Parathyroid adenoma (tissue), 2 donors: ENCODE measurements around the gene TUBGCP3.

Experiments
- H2AFZ ChIP-seq: fragments of 300-600 bp; sonication (generic); one replicate; pipeline ENCODE4 v1.7.0; 2017; ENCODE audit warnings: antibody characterized with exemption, mild to moderate bottlenecking
- H3K27ac ChIP-seq: fragments of 300-600 bp; sonication (generic); one replicate; pipeline ENCODE4 v1.7.0; 2017
- H3K27me3 ChIP-seq: fragments of 300-600 bp; sonication (generic); one replicate; pipeline ENCODE4 v1.7.0; 2017; ENCODE audit warnings: low read length; ENCODE audit not compliant: control insufficient read depth, insufficient read depth
- H3K36me3 ChIP-seq: fragments of 300-600 bp; sonication (generic); one replicate; pipeline ENCODE4 v1.7.0; 2017; ENCODE audit warnings: low read length; ENCODE audit not compliant: control insufficient read depth, insufficient read depth
- H3K4me1 ChIP-seq: fragments of 300-600 bp; sonication (generic); one replicate; pipeline ENCODE4 v1.7.0; 2017; ENCODE audit warnings: control low read depth
- H3K4me2 ChIP-seq: fragments of 300-600 bp; sonication (generic); one replicate; pipeline ENCODE4 v1.7.0; 2017; ENCODE audit warnings: low read length
- H3K4me3 ChIP-seq: fragments of 300-600 bp; sonication (generic); one replicate; pipeline ENCODE4 v1.7.0; 2017; ENCODE audit warnings: low read depth, low read length
- H3K79me2 ChIP-seq: fragments of 300-600 bp; sonication (generic); one replicate; pipeline ENCODE4 v1.7.0; 2017; ENCODE audit warnings: control low read depth
- H3K9ac ChIP-seq: fragments of 300-600 bp; sonication (generic); one replicate; pipeline ENCODE4 v1.7.0; 2017; ENCODE audit warnings: mild to moderate bottlenecking
- H3K9me3 ChIP-seq: fragments of 300-600 bp; sonication (generic); one replicate; pipeline ENCODE4 v1.7.0; 2017; ENCODE audit warnings: low read length; ENCODE audit not compliant: control insufficient read depth
- TF ChIP-seq, protein P1 (sequence below): fragments of 300-600 bp; sonication (generic); IDR thresholded peaks from one replicate; pipeline ENCODE4 v1.7.0; 2017; ENCODE audit warnings: antibody characterized with exemption, mild to moderate bottlenecking
- donor health status: primary hyperparathyroidism.

Gene TUBGCP3, protein sequence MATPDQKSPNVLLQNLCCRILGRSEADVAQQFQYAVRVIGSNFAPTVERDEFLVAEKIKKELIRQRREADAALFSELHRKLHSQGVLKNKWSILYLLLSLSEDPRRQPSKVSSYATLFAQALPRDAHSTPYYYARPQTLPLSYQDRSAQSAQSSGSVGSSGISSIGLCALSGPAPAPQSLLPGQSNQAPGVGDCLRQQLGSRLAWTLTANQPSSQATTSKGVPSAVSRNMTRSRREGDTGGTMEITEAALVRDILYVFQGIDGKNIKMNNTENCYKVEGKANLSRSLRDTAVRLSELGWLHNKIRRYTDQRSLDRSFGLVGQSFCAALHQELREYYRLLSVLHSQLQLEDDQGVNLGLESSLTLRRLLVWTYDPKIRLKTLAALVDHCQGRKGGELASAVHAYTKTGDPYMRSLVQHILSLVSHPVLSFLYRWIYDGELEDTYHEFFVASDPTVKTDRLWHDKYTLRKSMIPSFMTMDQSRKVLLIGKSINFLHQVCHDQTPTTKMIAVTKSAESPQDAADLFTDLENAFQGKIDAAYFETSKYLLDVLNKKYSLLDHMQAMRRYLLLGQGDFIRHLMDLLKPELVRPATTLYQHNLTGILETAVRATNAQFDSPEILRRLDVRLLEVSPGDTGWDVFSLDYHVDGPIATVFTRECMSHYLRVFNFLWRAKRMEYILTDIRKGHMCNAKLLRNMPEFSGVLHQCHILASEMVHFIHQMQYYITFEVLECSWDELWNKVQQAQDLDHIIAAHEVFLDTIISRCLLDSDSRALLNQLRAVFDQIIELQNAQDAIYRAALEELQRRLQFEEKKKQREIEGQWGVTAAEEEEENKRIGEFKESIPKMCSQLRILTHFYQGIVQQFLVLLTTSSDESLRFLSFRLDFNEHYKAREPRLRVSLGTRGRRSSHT

DNA sequence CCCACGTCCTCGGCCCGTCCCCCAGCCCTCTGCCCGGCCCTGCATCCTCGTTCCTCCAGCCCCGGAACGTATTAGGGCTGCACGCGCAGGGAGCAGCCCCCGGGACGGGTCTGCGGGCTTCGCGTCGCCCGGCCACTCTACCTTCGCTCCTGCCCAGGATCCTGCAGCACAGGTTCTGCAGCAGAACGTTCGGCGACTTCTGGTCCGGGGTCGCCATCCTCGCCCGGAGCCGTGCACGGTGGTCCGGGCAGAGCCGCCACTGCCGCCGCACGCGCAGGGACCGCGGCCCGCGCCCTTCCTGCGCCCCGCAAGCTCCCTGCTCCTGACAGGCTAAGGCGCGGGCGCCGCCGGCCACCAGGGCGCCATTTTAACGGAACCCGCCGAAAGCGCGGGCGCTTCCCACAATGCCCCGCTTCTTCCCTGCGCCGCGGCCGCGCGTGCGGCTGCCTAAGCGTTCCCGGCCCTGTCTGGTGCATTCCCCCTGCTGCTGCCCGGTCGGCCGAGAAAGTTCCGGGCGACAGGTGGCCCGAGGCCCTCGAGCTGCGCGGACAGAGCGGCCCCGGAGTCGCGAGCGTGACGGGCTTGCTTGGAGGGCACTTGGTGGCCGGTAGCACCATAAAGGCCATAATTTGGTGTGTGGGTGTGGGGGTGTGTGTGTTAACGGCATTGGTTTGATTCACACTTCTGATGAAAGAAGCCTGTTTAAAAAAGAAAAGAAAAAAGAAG lies at the start of gene TUBGCP3:
TSS of gene TUBGCP3 (minus strand) at position 390 of the 726 bp plus-strand sequence. CDS start at position 217, 173 bp downstream.
- H3K79me2 ChIP-seq = no peaks in the 10 kb centered on the region
- no peaks in the 10 kb centered on the region for H3K27me3 ChIP-seq
- H3K9ac ChIP-seq = peak within 1 kb of the TSS; percentile 84
- TF ChIP-seq, protein P1, sequence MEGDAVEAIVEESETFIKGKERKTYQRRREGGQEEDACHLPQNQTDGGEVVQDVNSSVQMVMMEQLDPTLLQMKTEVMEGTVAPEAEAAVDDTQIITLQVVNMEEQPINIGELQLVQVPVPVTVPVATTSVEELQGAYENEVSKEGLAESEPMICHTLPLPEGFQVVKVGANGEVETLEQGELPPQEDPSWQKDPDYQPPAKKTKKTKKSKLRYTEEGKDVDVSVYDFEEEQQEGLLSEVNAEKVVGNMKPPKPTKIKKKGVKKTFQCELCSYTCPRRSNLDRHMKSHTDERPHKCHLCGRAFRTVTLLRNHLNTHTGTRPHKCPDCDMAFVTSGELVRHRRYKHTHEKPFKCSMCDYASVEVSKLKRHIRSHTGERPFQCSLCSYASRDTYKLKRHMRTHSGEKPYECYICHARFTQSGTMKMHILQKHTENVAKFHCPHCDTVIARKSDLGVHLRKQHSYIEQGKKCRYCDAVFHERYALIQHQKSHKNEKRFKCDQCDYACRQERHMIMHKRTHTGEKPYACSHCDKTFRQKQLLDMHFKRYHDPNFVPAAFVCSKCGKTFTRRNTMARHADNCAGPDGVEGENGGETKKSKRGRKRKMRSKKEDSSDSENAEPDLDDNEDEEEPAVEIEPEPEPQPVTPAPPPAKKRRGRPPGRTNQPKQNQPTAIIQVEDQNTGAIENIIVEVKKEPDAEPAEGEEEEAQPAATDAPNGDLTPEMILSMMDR = no peak
- no peaks in the 10 kb centered on the region for H3K9me3 ChIP-seq
- H2AFZ ChIP-seq = peak within 1 kb of the TSS; percentile 97
- peak within 1 kb of the TSS; percentile 81 for H3K27ac ChIP-seq
- no peaks in the 10 kb centered on the region for H3K4me1 ChIP-seq
- no peaks in the 10 kb centered on the region for H3K36me3 ChIP-seq
- peak within 1 kb of the TSS; percentile 81 for H3K4me2 ChIP-seq
- peak within 1 kb of the TSS; percentile 79 for H3K4me3 ChIP-seq

DNA sequence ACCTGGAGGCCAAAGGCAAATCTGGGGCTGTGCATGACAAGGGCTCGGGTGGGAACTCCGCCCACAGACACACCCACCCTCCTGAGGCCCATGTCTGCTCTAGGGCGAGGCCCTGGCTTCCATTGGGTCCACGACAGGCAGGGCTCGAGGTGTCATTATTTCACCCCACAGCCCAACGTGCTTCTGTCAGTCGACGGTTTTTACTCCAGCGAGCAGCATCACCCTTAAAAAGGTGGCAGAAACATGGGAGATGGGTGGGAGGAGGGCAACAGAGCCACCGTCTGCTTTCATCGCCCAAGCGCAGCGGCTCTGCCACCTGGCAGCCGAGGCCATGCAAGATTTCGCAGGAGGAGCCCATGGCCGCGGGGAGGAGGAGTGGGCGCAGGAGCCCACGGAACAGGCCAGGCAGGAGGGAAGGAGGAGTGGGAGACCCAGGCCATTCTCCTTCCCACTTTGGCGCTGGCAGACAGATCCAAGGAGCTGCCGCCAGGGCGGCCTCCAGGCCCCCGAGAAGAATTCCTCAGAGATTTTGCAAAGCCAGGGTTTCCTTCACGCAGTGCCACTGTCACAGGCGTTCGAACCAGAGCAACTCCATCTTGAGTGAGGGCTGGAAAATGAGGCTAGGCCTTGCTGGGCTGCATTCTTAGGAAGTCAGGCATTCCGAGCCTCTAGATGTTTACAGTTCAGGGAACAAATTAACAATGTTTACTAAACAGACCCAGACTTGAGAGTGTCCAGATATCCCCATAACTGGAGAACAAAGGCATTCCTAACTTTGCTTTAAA lies 49.3 kb upstream of the TUBGCP3 start:
- Histone ChIP-seq H3K9me3 (no peaks in the 10 kb centered on the region), H3K79me2 (no peaks in the 10 kb centered on the region), H3K27ac (no peak overlapping the region), H3K4me1 (peaks cover 7% of the 10 kb centered on the region), H3K9ac (no peak overlapping the region), H3K36me3 (no peaks in the 10 kb centered on the region), H3K4me2 (no peak overlapping the region), H3K4me3 (no peak overlapping the region), H3K27me3 (no peaks in the 10 kb centered on the region), H2AFZ (no peak overlapping the region)
- TF ChIP-seq, protein P1 = no peak

DNA sequence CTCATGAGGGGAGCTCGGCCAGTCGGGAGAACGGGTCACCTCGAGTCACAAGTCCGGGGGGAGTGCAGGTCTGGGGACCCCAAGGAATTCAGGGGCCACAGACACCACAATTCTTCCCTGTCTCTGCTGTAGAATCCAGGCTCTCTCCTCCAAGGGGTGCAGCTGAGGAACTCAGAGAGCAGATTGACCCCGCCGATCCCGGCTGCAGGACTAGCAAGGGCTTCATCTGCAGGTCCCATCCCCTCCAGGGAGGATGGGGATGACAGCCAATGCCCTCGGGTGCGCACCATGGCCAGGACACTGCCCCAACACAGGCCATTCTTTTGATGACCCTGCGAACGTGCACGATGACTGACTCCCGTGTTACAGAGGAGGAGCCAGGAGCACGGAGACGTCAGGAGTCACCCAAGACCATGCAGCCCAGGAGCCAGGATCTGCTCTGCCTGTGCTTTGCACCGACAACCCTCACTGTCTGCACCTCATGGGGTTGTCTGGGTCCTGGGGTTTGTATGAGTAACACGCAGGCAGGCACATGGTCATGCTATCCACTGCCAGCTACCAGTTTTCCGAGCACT lies 48.5 kb upstream of the TUBGCP3 start:
- no peak overlapping the region for H3K4me2 ChIP-seq
- H3K27me3 ChIP-seq = no peaks in the 10 kb centered on the region
- H3K27ac ChIP-seq = no peak overlapping the region
- no peaks in the 10 kb centered on the region for H3K79me2 ChIP-seq
- H3K4me3 ChIP-seq = no peak overlapping the region
- no peaks in the 10 kb centered on the region for H3K36me3 ChIP-seq
- TF ChIP-seq, protein P1 = no peak
- no peak overlapping the region for H3K9ac ChIP-seq
- H3K9me3 ChIP-seq = no peaks in the 10 kb centered on the region
- H2AFZ ChIP-seq = no peak overlapping the region
- H3K4me1 ChIP-seq = peaks cover 7% of the 10 kb centered on the region

DNA sequence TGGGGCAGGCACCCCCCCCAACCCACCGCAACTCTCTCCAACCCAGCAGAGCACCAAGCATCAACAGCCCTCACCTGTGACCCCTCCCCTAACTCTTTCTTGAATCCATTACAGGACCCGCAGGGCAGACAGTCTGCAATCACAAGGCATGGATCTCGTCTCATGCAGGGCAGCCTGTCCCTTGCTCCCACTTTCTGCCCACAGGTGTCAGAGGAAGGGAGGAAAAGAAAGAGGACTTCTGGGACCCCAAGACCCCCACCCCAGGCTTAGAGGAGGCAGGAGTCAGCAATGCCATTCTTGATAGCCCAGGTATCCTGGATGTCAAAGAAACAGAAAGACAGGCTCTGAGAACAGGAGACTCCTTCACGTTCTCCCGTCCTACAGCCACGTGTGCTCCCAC lies 47.4 kb upstream of the TUBGCP3 start:
- Histone ChIP-seq H3K4me3 (no peak overlapping the region), H2AFZ (no peak overlapping the region), H3K27me3 (no peaks in the 10 kb centered on the region), H3K9ac (no peak overlapping the region), H3K4me2 (no peak overlapping the region), H3K79me2 (no peaks in the 10 kb centered on the region), H3K9me3 (no peaks in the 10 kb centered on the region), H3K4me1 (peaks cover 7% of the 10 kb centered on the region), H3K27ac (no peak overlapping the region), H3K36me3 (no peaks in the 10 kb centered on the region)
- TF ChIP-seq, protein P1 = no peak
